A673 (cell line): ENCODE results near the gene AQP5. TPM values are rescaled to one million over a fixed set of nuclear protein-coding genes. Genes with fewer than 3 reads are reported as not detected.

ENCODE experiments used
- Bru-seq: library from RNA; stranded (reverse); fragments of 400-500 nt; gene quantifications from one replicate; lab custom pipeline; 2021; lab: Mats Ljungman, UMichigan
- BruChase-seq, 2 experiments: library from RNA; stranded (reverse); fragments of 400-500 nt; gene quantifications; one replicate each; lab custom pipeline; 2021; lab: Mats Ljungman, UMichigan
- BruUV-seq: library from RNA; stranded (reverse); fragments of 400-500 nt; replicated peaks from 2 replicates; lab custom pipeline; 2021; lab: Mats Ljungman, UMichigan
- CTCF ChIA-PET: fragments of 300-600 bp; sonication (Branson Sonifier 250); formaldehyde crosslinking; loops from one replicate; lab custom pipeline; 2022; ENCODE audit warnings: antibody characterized with exemption; lab: Charles Lee
- POLR2A ChIA-PET: fragments of 300-600 bp; sonication (Branson Sonifier 250); formaldehyde crosslinking; loops from one replicate; lab custom pipeline; 2022; ENCODE audit warnings: antibody characterized with exemption; ENCODE audit not compliant: low non-redundant PET; lab: Charles Lee
- DNase-seq: peaks from one replicate; pipeline ENCODE4 v3.0.0-alpha.2; 2015; ENCODE audit warnings: low spot score
- H3K27ac ChIP-seq: fragments of 200-600 bp; sonication (generic); 2 replicates; pipeline ENCODE4 v1.5.1; 2016; ENCODE audit warnings: mixed run types, low read depth, mild to moderate bottlenecking, mixed read lengths, antibody characterized with exemption, low read length; ENCODE audit not compliant: poor library complexity, severe bottlenecking
- H3K27me3 ChIP-seq: fragments of 200-600 bp; sonication (generic); replicated peaks from 2 replicates; pipeline ENCODE4 v1.6.1; 2017; ENCODE audit warnings: mixed run types, low read depth, mild to moderate bottlenecking, mixed read lengths, antibody characterized with exemption, low read length; ENCODE audit not compliant: insufficient read depth, poor library complexity
- H3K36me3 ChIP-seq: fragments of 200-600 bp; sonication (generic); 2 replicates; pipeline ENCODE4 v1.6.1; 2016; ENCODE audit warnings: mixed run types, mild to moderate bottlenecking, mixed read lengths, antibody characterized with exemption, low read length; ENCODE audit not compliant: insufficient read depth, poor library complexity, severe bottlenecking
- H3K4me1 ChIP-seq: fragments of 200-600 bp; sonication (generic); 2 replicates; pipeline ENCODE4 v1.6.1; 2017; ENCODE audit warnings: mixed run types, mild to moderate bottlenecking, mixed read lengths, antibody characterized with exemption, low read length; ENCODE audit not compliant: insufficient read depth, poor library complexity, severe bottlenecking
- H3K4me3 ChIP-seq: fragments of 200-600 bp; sonication (generic); 2 replicates; pipeline ENCODE4 v1.5.1; 2016; ENCODE audit warnings: low read depth, mixed run types, mild to moderate bottlenecking, mixed read lengths, low read length; ENCODE audit not compliant: poor library complexity, severe bottlenecking
- H3K9me3 ChIP-seq: fragments of 200-600 bp; sonication (generic); 2 replicates; pipeline ENCODE4 v1.6.1; 2016; ENCODE audit warnings: mixed run types, low read depth, mild to moderate bottlenecking, mixed read lengths, antibody characterized with exemption, low read length; ENCODE audit not compliant: poor library complexity, severe bottlenecking
- EZH2 ChIP-seq: fragments of 200-600 bp; sonication (generic); IDR thresholded peaks from 2 replicates; pipeline ENCODE4 v1.6.1; 2017; ENCODE audit warnings: borderline replicate concordance, low read depth, mild to moderate bottlenecking, mixed read lengths, antibody characterized with exemption, low read length; ENCODE audit not compliant: poor library complexity, severe bottlenecking
- intact Hi-C: fragments of 100-400 bp; cut with micrococcal nuclease; formaldehyde crosslinking; loops from one replicate; pipeline ENCODE4 v1.10.0; 2022; ENCODE audit not compliant: unreplicated experiment
- long read RNA-seq: library from polyadenylated mRNA; stranded (forward); transcript quantifications from one replicate; pipeline ENCODE4 v2.0.0, GENCODE V29; 2022
- total RNA-seq: library from RNA; stranded (reverse); gene quantifications from 2 replicates; pipeline ENCODE4 v1.2.3, GENCODE V29; 2021
- TF ChIP-seq, protein P1 (sequence below): fragments of 300-800, 200-600 bp; sonication (generic); conservative IDR thresholded peaks from 2 replicates; pipeline ENCODE4 v1.5.1; 2017; ENCODE audit warnings: low read depth, mild to moderate bottlenecking, antibody characterized with exemption, low read length, moderate library complexity, mixed read lengths

Gene AQP5
- total RNA-seq (not detected in 2 replicates), Bru-seq, nascent RNA (not detected), BruChase-seq, experiment 1, labeled RNA remaining after a 2-hour chase (not detected), BruChase-seq, experiment 2, labeled RNA remaining after a 6-hour chase (not detected)
- long read RNA-seq: 0 reads

DNA sequence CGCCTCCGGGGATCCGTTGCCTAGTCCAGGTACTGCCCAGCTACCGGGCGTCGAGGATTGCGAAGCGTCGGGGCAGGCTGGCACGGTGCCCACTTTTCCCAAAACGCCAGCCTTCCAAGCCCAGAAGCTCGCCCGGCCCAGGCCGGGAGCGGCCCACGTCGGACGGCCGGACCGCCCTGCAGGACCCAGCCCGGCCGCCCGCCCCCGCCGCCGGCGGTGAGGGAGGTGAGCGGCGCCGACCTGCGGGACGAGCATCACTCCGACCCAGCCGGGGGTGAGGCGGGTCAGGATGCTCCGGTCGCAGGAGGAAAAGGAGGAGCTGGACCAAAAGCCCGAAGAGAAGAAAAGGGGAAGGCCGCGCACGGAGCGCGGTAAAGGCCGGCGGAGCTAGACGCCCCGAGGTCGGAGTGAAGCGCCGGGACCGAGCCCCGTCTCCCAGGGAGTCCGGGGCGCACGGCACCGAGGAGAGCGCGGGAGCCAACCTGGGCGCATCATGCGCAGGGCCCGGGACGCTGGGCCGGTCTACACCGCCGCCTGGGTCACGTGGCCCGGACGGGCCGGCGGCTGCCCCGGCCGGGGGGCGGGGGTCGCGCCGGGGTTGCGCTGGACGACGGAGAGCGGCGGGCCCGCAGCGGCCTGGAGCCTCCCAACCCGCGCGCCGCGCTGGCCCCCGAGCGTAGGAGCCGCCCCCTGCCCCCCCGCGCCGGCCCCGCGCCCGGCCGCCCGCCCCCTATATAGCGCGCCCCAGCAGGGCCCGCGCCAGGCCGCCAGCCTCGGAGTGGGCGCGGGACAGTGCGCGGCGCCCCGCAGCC lies at the start of gene AQP5:
TSS of gene AQP5 (plus strand) at position 762 of the 812 bp plus-strand sequence. CDS start 146 bp downstream, outside the sequence.
- H3K27me3 ChIP-seq: peaks cover 44% of the 10 kb centered on the region
- H3K36me3 ChIP-seq: no peaks in the 10 kb centered on the region
- no peaks in the 10 kb centered on the region for H3K4me1 ChIP-seq
- DNase-seq: no peak
- POLR2A ChIA-PET: no interaction called here
- CTCF ChIA-PET: interaction anchor here (0.6 kb wide), 1 partner anchor 149 kb away, joined by 3 read pairs; no protein-coding TSS in a partner anchor
- peak; percentile 85 for TF ChIP-seq EZH2
- TF ChIP-seq, protein P1, sequence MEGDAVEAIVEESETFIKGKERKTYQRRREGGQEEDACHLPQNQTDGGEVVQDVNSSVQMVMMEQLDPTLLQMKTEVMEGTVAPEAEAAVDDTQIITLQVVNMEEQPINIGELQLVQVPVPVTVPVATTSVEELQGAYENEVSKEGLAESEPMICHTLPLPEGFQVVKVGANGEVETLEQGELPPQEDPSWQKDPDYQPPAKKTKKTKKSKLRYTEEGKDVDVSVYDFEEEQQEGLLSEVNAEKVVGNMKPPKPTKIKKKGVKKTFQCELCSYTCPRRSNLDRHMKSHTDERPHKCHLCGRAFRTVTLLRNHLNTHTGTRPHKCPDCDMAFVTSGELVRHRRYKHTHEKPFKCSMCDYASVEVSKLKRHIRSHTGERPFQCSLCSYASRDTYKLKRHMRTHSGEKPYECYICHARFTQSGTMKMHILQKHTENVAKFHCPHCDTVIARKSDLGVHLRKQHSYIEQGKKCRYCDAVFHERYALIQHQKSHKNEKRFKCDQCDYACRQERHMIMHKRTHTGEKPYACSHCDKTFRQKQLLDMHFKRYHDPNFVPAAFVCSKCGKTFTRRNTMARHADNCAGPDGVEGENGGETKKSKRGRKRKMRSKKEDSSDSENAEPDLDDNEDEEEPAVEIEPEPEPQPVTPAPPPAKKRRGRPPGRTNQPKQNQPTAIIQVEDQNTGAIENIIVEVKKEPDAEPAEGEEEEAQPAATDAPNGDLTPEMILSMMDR: no peak
- BruUV-seq: no TSS peak
- H3K4me3 ChIP-seq: peak within 1 kb of the TSS; percentile 15
- H3K27ac ChIP-seq: no peak within 1 kb of the TSS
- H3K9me3 ChIP-seq: no peaks in the 10 kb centered on the region
- intact Hi-C loops: no loop called here

DNA sequence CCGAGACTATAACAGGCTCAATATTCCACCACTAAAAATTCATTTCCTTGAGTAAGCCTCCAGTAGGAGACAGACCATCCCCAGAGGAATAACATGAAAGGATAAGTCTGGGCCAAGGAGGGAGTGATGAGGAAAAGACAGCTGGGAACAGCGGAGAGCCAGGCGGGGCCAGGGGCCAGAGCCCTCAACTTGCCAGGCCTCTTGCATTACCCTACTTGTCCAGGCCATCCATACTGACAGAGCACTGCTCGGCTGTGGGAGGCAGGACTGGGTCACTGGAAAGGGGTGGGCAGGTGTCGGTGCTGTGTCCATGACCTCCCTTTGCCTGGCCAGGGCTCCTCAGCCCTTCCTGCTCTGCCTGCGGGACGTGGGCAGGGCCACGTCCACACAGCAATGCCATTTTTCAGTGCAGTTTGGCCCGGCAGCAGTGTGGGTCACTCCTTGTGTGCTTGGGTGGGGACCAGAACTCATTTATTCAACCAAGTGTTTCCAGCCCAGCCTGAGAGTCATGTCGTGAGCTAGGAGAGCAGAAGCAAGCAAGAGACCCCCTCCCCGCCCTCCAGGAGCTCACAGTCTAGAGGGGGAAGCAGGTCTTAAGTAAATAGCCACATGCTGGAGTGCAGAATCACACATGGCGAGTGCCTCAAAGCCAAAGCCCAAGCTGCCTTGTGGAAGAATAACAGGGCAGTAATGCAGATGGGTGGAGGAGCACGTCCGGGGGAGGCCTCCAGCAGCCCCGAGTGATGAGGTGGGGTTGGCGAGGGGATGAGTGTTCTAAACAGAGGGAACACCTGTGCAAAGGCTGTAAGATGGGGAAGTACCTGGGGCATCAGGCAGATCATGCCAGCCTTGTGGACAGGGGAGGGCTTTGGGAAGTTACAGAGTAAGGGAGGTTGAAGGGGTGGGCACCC lies 49.1 kb upstream of the AQP5 start:
- H3K36me3 ChIP-seq: no peaks in the 10 kb centered on the region
- no peak overlapping the region for H3K4me3 ChIP-seq
- TF ChIP-seq EZH2: no peak
- TF ChIP-seq, protein P1: no peak
- ChIA-PET POLR2A (no interaction called here), CTCF (no interaction called here)
- no peaks in the 10 kb centered on the region for H3K9me3 ChIP-seq
- H3K4me1 ChIP-seq: no peaks in the 10 kb centered on the region
- no peak overlapping the region for H3K27ac ChIP-seq
- intact Hi-C loops: no loop called here
- no peaks in the 10 kb centered on the region for H3K27me3 ChIP-seq
- no TSS peak for BruUV-seq
- no peak for DNase-seq
